GM12872 (cell line): ENCODE measurements around the gene PAX1.
A peak's percentile ranks its signal among the peaks of the same experiment; 100 is the strongest.

Source experiments
- TF ChIP-seq, protein P1 (sequence below): IDR thresholded peaks from 3 replicates; pipeline ENCODE4 v1.5.1; 2011; ENCODE audit warnings: low read depth, mild to moderate bottlenecking, low read length, moderate library complexity; ENCODE audit not compliant: insufficient read depth

PAX1 gene

DNA sequence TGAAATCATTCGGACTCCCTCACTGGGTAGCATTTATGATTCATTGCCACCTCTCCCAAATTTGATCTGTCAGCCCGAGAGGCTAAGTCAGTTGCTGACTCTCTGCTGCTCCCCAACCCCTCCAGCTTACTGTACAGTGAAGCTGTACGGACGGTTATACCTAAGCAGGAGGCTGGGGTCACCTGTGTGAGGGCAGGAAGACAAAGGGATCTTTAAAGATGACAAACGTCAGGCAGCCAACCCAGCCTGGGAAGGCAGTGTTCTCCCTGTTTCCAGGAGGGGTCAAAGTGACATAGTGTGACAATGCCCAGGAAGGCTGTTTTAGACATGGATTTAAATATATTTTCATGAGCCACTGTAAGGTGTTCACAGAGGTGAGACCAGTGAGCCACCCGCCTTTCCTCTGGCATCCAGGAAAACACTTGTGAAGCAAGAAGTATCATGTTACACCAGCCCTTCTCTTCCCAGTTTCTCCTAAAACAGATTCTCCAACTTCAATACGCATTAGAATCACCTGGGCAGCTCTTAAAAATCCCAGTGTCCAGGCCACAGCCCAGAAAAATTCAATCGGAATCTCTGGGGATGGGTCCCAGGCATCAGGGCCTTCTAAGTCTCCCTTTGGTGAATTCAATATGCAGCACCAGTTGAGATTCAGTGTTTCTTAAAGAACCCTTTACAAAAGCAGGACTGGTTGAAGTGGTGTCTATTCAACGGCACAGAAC, 6.8 kb upstream of the PAX1 start:
- TF ChIP-seq, protein P1, sequence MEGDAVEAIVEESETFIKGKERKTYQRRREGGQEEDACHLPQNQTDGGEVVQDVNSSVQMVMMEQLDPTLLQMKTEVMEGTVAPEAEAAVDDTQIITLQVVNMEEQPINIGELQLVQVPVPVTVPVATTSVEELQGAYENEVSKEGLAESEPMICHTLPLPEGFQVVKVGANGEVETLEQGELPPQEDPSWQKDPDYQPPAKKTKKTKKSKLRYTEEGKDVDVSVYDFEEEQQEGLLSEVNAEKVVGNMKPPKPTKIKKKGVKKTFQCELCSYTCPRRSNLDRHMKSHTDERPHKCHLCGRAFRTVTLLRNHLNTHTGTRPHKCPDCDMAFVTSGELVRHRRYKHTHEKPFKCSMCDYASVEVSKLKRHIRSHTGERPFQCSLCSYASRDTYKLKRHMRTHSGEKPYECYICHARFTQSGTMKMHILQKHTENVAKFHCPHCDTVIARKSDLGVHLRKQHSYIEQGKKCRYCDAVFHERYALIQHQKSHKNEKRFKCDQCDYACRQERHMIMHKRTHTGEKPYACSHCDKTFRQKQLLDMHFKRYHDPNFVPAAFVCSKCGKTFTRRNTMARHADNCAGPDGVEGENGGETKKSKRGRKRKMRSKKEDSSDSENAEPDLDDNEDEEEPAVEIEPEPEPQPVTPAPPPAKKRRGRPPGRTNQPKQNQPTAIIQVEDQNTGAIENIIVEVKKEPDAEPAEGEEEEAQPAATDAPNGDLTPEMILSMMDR = no peak

DNA sequence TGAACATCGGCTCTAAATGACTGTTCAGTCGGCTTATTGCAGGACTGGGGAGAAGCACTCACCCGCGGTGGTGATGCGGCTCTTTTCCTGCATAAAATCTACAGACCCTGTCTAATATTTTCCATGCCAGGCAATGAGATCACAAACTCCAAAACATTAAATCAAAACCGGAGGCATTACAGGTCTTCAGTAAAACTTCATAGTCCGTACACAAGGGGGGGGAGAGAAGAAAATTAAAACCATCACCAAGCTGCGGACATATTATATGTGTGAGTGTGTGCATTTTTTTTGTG, 6.3 kb upstream of the PAX1 start:
- TF ChIP-seq, protein P1 = no peak

DNA sequence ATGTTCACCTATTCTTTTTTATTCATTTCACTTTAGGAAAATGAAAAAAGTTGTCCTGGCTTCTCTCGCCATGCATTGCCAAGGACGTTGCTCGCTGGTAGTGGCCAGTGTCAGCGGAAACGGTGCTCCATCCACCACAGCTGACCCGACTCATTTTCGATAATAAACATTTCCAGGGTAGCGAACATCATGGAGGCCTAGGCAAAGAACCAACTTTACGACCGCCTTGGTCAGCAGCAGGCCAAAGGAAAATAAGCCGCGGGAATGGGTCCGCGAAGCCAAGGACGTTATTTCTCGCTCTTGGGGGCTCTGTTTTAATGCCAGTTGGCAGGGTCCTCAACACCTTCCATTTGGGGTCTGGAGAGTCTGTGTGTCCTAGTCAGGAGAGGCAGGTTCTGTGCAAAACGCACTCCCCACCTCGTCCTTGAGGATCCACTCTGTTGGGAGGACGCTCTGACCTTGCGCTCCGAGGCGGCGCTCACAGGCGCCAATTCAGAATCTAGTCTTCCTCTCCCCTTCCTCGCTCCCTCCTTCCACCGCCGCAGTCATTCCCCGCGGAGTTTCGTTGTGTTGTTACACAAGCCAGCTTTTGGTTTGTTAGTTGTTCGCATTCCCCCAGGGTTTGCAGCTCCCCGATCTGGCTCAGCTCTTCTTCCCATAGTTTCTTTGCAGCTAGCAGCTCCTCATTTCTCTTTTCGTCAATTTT, 4.1 kb upstream of the PAX1 start:
- TF ChIP-seq, protein P1 = no peak

DNA sequence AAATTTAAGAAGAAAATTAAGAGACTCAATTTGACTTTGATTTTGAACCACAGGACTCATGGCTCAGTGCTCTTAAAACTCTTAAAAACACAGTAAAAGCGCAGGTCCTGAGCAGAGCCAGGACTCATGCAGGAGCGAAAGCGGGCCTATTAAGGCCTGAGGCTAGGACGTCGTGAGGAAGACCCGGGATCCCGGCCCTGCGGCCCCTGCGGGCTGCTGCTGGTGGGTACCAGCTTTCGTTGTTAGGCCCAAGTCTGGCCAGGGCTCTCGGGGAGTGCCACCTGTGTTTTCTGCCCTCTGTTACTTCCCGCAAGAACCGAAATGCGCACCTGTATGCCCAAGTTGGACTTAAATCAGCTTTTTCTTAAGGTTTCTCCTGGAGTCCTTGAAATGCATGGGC, 3.4 kb upstream of the PAX1 start:
- TF ChIP-seq, protein P1 = no peak

DNA sequence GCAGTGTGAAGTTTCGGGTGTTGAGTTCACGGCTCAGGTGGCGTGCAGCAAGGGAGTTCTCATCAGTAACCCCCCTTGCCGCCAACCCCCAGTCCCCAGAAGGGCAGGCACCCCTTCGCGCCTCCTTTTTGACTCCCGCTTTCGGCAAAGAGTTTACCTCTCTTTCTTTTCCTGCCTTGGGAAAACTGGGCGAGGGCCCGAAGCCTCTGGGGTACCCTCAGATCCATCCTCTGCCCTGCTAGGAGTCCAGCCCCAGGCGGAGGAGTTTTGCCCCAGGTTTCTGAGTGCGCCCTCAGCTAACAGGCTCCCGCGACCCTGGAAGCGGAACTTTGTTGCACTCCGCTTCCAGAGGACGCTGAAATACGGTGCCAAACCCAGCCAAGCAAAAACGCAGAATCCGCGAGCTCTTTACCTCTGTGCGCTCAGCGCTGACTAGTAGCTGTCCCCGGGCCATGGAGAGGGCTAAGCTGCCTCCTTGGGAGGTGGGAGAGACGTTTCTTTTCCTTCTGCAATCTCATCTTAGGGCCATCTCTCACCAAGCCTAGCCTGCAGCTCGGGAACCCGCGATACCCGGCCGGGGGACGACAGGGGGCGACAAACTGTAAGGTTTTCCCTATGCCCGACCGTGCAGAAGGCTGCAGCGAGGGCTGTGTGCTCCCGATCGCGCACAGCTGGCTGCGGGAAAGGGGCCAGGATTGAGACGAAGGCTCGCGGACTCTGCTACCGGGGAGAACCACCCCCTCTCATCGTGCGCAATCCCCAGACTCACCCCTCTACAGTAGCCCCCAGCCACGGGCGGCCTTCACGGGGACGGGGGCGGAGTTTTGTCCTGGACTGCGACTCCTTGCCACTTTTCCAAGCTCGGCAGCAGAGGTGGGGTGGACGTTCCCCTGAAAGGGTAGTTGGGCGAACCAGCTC, 2.7 kb upstream of the PAX1 start:
- TF ChIP-seq, protein P1 = peak; percentile 55

DNA sequence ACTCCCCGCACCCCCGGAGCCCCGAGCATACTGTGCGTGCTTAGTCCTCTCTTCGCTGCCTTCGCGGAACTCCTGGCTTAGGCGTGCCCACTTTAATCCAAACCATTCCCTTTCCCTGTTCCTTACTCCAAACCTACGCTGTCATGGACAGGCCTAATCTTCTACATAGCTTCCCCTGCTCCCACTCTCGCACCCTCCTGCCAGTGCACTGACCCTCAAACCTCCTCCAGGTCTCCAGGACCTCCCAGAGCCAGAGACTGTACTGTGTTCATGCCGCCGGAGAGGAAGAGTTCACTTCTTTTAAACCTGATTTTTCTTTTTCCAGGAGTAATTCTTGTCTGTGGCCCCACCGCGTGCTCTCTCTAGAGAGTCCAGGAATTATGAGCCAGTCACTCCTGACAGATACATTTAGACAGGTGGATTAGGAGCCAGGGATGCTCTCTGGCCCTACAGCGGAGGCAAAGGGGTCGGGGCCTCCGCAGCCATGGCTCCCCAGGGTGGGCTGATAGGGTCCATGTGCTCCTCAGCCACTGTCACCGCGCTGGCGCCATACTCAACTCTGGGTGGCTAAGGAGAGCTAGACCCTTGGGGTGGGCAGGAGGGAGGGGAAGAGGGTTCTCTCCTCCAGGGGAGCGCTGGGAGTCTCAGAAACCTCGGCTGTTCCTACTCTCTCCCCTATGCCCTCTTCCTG, 1.6 kb upstream of the PAX1 start:
- TF ChIP-seq, protein P1 = no peak
